ENCODE results near the gene ING3.
A peak's percentile ranks its signal among the peaks of the same experiment; 100 is the strongest.

The ING3 gene, protein sequence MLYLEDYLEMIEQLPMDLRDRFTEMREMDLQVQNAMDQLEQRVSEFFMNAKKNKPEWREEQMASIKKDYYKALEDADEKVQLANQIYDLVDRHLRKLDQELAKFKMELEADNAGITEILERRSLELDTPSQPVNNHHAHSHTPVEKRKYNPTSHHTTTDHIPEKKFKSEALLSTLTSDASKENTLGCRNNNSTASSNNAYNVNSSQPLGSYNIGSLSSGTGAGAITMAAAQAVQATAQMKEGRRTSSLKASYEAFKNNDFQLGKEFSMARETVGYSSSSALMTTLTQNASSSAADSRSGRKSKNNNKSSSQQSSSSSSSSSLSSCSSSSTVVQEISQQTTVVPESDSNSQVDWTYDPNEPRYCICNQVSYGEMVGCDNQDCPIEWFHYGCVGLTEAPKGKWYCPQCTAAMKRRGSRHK

DNA sequence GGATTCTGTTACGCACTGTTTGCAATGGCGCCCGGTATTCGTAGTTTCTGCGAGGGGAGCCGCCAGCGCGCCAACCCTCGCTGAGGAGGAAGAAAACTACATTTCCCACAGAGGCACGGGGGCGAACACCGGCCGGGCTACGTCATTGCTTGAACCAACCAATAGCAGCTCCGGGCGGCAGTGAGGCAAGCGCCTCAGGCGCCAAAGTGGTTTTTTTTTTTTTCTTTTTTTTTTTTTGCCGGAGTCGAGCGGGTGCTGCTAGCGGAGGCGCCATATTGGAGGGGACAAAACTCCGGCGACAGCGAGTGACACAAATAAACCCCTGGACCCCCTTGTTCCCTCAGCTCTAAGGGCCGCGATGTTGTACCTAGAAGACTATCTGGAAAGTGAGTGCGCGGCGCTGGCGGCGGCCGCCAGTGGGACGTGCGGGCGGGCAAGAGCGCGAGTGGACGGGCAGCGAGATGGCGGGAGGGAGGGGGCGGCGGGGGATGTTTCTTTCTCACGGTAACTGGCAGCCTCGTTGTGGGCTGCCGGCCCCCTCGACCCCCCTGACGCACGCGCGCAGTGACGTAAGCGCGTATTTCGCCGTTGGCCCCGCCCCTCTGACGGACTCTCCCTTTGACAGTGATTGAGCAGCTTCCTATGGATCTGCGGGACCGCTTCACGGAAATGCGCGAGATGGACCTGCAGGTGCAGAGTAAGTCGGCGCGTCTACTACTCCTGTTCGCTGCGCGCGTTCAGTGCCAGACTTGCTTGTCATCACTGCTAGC, at the start of gene ING3:
Gene ING3, plus strand, starts transcription at position 239 of the 770 bp plus-strand sequence. Its CDS starts 120 bp downstream, at position 359.
- Histone ChIP-seq H3K27ac (ENCODE audit: low read length) (no peak within 1 kb of the TSS), H3K36me3 (ENCODE audit: control insufficient read depth, insufficient read depth, low read length) (no peaks in the 10 kb centered on the region), H3K4me3 (ENCODE audit: low read length) (peak within 1 kb of the TSS; percentile 89; the same call in 1 of the 2 replicates), H3K9me3 (ENCODE audit: control insufficient read depth, insufficient read depth, low read length) (no peaks in the 10 kb centered on the region), H3K4me1 (ENCODE audit: control insufficient read depth, insufficient read depth, low read length) (no peaks in the 10 kb centered on the region), H3K27me3 (ENCODE audit: control insufficient read depth, insufficient read depth, low read length) (no peaks in the 10 kb centered on the region)
- WGBS (ENCODE audit: insufficient coverage, insufficient read length): no CpG with 5 or more reads among the region's 71 CpGs
- peak; percentile 84 for DNase-seq (ENCODE audit: low read depth, low spot score)

DNA sequence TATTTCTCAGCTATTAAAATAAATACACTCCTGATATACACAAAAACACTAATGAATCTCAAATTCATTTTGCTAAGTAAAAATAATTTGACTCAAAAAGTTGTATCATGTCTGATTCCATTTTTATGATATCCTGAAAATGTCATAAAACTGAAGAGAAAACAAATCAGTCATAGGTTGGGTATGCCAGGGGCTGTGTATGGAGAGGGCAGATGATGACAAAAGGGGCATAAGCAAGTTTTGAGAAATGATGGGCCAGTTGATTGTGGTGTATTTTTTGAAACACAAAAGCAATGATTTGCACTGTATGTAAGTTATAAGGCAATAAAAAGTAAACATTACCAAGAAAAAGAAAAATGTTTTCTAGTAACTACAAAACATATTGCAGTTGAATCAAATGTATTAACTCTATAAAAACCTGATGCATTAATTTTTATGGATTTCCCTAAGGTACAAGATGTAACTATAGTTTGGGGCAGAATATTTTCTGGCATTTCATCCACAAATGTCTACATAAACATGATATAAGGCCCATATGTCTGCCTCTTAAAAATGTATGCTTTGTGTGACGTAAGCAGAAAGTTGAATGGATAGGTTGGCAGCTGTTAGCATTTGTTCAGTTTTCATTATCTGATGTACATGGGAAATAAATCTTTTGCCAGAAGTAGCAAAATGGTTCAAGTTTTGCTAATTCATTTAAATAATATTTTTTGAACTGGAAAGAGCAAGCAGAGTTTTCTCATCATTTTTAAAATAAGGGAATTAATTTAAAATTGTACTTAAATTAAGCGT, 35.1 kb upstream of the ING3 start:
- no peak for DNase-seq (ENCODE audit: low read depth, low spot score)
- Histone ChIP-seq H3K36me3 (ENCODE audit: control insufficient read depth, insufficient read depth, low read length) (no peaks in the 10 kb centered on the region), H3K4me1 (ENCODE audit: control insufficient read depth, insufficient read depth, low read length) (no peaks in the 10 kb centered on the region), H3K27ac (ENCODE audit: low read length) (no peak overlapping the region), H3K9me3 (ENCODE audit: control insufficient read depth, insufficient read depth, low read length) (no peaks in the 10 kb centered on the region), H3K27me3 (ENCODE audit: control insufficient read depth, insufficient read depth, low read length) (no peaks in the 10 kb centered on the region), H3K4me3 (ENCODE audit: low read length) (no peak overlapping the region)
- WGBS (ENCODE audit: insufficient coverage, insufficient read length): no CpG with 5 or more reads among the region's 2 CpGs

DNA sequence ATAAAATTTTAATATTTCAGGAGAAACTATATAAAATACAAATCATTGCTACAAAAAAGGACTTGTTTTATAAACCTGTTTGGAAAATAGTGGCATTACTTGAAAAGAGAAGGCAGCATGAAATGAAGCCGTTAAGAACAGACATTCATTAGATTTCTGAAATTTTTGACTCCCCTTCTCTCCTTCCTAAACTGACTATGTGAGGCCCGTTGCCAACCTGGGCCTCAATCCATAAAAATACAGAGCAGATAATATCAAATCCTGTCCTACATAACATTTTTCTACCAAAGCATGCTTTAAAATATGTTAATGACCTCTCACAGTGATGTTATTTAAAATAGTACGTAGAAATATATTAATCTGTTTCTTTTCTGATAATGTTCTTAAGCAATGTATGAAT, 34.5 kb upstream of the ING3 start:
- Histone ChIP-seq H3K27me3 (ENCODE audit: control insufficient read depth, insufficient read depth, low read length) (no peaks in the 10 kb centered on the region), H3K36me3 (ENCODE audit: control insufficient read depth, insufficient read depth, low read length) (no peaks in the 10 kb centered on the region), H3K27ac (ENCODE audit: low read length) (no peak overlapping the region), H3K9me3 (ENCODE audit: control insufficient read depth, insufficient read depth, low read length) (no peaks in the 10 kb centered on the region), H3K4me3 (ENCODE audit: low read length) (no peak overlapping the region), H3K4me1 (ENCODE audit: control insufficient read depth, insufficient read depth, low read length) (no peaks in the 10 kb centered on the region)
- DNase-seq (ENCODE audit: low read depth, low spot score): no peak
- no CpG with 5 or more reads among the region's 3 CpGs for WGBS (ENCODE audit: insufficient coverage, insufficient read length)

DNA sequence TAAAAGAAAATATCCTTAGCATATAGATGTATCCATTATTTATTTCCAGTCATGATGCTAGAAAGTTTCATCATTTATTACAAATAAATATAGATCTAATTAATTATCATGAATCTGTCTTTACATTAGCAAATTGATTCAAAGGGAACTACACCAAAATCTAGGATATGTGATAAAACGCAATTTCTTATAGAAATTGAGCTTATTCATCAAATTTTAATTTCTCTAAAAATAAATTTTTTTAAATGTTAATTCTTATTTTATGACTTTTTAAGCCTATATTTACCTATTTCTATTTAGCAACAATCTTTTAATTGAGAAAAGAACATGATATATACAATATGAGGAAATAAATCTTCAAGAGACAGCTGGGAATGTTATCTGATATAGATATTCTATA, 34.0 kb upstream of the ING3 start:
- Histone ChIP-seq H3K9me3 (ENCODE audit: control insufficient read depth, insufficient read depth, low read length) (no peaks in the 10 kb centered on the region), H3K27ac (ENCODE audit: low read length) (no peak overlapping the region), H3K4me3 (ENCODE audit: low read length) (no peak overlapping the region), H3K36me3 (ENCODE audit: control insufficient read depth, insufficient read depth, low read length) (no peaks in the 10 kb centered on the region), H3K27me3 (ENCODE audit: control insufficient read depth, insufficient read depth, low read length) (no peaks in the 10 kb centered on the region), H3K4me1 (ENCODE audit: control insufficient read depth, insufficient read depth, low read length) (no peaks in the 10 kb centered on the region)
- no peak for DNase-seq (ENCODE audit: low read depth, low spot score)
- WGBS (ENCODE audit: insufficient coverage, insufficient read length): no CpG with 5 or more reads among the region's 1 CpG

DNA sequence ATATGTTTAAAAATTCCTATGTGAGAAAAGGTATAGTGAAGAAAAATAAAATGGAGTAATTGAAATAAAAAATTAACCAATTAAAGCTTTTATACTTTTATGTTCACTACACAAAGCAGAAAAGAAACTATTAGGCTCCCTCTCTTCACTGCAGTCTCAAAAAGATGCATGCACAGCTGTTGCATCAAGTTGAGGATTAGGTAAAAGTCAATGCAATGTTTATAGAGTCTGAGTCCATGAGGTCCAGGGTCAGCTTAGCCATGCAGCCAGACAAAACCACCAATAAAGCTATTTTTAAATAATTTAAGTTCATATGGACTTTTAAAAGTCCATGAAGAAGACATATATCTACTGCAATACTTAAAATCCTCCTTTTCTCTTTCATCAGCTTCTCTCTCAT, 31.1 kb upstream of the ING3 start:
- no peak for DNase-seq (ENCODE audit: low read depth, low spot score)
- H3K36me3 ChIP-seq (ENCODE audit: control insufficient read depth, insufficient read depth, low read length): no peaks in the 10 kb centered on the region
- H3K27me3 ChIP-seq (ENCODE audit: control insufficient read depth, insufficient read depth, low read length): no peaks in the 10 kb centered on the region
- no peak overlapping the region for H3K27ac ChIP-seq (ENCODE audit: low read length)
- no peaks in the 10 kb centered on the region for H3K9me3 ChIP-seq (ENCODE audit: control insufficient read depth, insufficient read depth, low read length)
- H3K4me1 ChIP-seq (ENCODE audit: control insufficient read depth, insufficient read depth, low read length): no peaks in the 10 kb centered on the region
- no peak overlapping the region for H3K4me3 ChIP-seq (ENCODE audit: low read length)

DNA sequence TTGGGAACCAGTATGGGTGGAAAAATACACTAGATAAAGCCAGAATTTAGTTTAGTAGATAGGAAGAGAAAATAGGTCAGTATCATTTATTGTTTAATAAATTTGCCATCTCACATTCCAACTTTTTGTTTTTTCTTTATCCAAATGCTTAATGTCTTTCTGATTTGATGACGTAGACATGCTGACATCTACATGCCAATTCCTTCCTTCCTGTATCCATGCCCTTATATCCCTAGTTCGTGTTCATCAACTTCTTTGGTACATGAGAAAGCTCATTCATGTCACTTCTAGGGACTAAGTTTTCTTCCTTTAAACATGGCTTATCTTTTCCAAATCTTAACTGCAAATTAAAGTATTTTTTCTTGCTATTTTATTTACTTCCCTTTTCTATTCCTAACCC, 30.5 kb upstream of the ING3 start:
- no peak for DNase-seq (ENCODE audit: low read depth, low spot score)
- Histone ChIP-seq H3K36me3 (ENCODE audit: control insufficient read depth, insufficient read depth, low read length) (no peaks in the 10 kb centered on the region), H3K27me3 (ENCODE audit: control insufficient read depth, insufficient read depth, low read length) (no peaks in the 10 kb centered on the region), H3K9me3 (ENCODE audit: control insufficient read depth, insufficient read depth, low read length) (no peaks in the 10 kb centered on the region), H3K27ac (ENCODE audit: low read length) (no peak overlapping the region), H3K4me3 (ENCODE audit: low read length) (no peak overlapping the region), H3K4me1 (ENCODE audit: control insufficient read depth, insufficient read depth, low read length) (no peaks in the 10 kb centered on the region)
- WGBS (ENCODE audit: insufficient coverage, insufficient read length): no CpG with 5 or more reads among the region's 2 CpGs

DNA sequence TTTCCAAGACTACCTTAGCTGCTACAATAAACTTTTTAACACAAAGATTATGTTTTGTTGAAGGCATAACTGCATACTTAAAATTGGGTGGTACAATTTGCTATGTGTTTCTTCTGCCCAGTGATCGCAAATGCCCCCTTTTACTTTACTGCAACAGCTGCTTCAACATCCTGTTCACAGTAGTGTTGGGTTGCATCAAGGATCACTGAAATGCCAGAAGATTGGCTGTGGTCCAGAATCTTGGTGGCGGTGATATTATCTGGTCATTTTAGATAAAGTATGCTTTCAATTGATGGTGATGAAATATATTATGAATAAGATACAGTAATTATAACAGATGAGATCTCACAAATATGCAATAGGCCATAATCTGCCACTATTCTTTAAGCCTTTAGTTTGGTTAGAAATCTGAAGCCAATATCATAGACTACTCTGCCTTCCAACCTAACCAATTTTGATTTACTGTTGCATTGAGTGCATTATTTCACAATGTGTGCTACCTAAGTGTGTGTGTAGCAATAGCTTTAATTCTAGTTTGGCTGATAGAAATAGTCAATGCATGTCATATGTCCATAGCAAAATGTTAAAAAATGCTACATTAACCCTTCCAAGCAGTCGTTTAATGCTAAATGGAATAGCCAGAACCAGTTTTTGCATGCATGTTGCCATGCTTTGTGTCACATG, 29.8 kb upstream of the ING3 start:
- Histone ChIP-seq H3K27me3 (ENCODE audit: control insufficient read depth, insufficient read depth, low read length) (no peaks in the 10 kb centered on the region), H3K27ac (ENCODE audit: low read length) (no peak overlapping the region), H3K4me3 (ENCODE audit: low read length) (no peak overlapping the region), H3K4me1 (ENCODE audit: control insufficient read depth, insufficient read depth, low read length) (no peaks in the 10 kb centered on the region), H3K36me3 (ENCODE audit: control insufficient read depth, insufficient read depth, low read length) (no peaks in the 10 kb centered on the region), H3K9me3 (ENCODE audit: control insufficient read depth, insufficient read depth, low read length) (no peaks in the 10 kb centered on the region)
- no CpG with 5 or more reads among the region's 3 CpGs for WGBS (ENCODE audit: insufficient coverage, insufficient read length)
- DNase-seq (ENCODE audit: low read depth, low spot score): no peak

DNA sequence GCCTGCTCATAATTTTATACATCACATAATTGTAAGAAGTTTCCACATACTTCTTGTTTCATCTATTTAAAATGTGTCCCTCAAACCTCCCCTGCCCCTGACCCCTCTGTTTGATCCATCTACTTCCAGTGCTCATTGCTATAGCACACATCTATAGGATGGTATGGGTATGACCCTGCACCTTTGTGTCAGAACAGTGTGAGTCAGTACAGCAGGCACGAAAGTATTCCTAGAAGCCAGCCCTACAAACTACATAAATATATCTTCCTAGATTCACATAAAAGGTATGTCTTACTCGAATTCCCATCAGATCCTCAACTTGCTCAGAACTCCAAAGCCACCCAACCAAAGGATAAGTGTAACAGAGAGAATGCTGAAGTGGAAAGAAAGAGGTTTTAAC, 25.7 kb upstream of the ING3 start:
- no peak for DNase-seq (ENCODE audit: low read depth, low spot score)
- H3K9me3 ChIP-seq (ENCODE audit: control insufficient read depth, insufficient read depth, low read length): no peaks in the 10 kb centered on the region
- no peaks in the 10 kb centered on the region for H3K36me3 ChIP-seq (ENCODE audit: control insufficient read depth, insufficient read depth, low read length)
- H3K4me1 ChIP-seq (ENCODE audit: control insufficient read depth, insufficient read depth, low read length): peaks cover 1% of the 10 kb centered on the region; the same call in 1 of the 2 replicates
- H3K27me3 ChIP-seq (ENCODE audit: control insufficient read depth, insufficient read depth, low read length): no peaks in the 10 kb centered on the region
- no peak overlapping the region for H3K27ac ChIP-seq (ENCODE audit: low read length)
- WGBS (ENCODE audit: insufficient coverage, insufficient read length): no CpG with 5 or more reads among the region's 2 CpGs
- no peak overlapping the region for H3K4me3 ChIP-seq (ENCODE audit: low read length)

DNA sequence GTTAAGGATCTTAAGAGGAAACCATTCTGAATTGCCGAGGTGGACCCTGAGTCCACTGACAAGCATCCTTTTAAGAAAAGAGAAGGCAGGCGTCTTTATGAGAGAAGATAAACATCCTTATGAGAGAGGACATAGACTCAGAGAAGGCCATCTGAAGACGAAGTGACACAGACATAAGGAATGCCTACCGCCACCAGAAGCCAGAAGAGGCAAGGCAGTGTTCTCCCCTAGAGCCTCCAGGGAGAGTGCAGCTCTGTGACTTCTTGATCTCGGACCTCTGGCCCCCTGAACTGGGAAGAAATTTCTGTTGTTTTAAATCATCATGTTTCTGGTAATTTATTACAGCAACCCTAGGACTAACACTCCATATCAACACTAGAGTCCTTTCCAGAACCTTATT, 25.2 kb upstream of the ING3 start:
- no peaks in the 10 kb centered on the region for H3K36me3 ChIP-seq (ENCODE audit: control insufficient read depth, insufficient read depth, low read length)
- peaks cover 1% of the 10 kb centered on the region; the same call in 1 of the 2 replicates for H3K4me1 ChIP-seq (ENCODE audit: control insufficient read depth, insufficient read depth, low read length)
- no CpG with 5 or more reads among the region's 5 CpGs for WGBS (ENCODE audit: insufficient coverage, insufficient read length)
- DNase-seq (ENCODE audit: low read depth, low spot score): no peak
- H3K27ac ChIP-seq (ENCODE audit: low read length): no peak overlapping the region
- no peaks in the 10 kb centered on the region for H3K27me3 ChIP-seq (ENCODE audit: control insufficient read depth, insufficient read depth, low read length)
- no peaks in the 10 kb centered on the region for H3K9me3 ChIP-seq (ENCODE audit: control insufficient read depth, insufficient read depth, low read length)
- H3K4me3 ChIP-seq (ENCODE audit: low read length): no peak overlapping the region

DNA sequence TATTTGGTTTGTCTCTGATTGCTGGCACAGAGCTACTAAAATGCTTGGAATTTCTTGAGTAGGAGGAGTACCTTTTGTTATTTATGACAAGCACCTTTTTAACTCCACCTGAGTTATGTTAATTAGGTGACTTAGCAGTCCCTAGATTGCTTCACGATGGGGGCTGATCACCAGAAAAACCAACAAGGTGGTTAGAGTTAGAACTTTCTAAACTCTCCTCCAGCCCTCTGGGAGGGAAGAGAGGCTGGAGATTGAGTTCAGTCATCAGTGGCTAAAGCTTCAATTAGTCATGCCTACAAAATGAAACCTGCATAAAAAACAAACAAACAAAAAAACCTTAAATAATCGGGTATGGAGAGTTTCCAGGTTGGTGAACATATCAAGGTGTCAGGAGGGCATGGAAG, 23.6 kb upstream of the ING3 start:
- WGBS (ENCODE audit: insufficient coverage, insufficient read length): no CpG with 5 or more reads among the region's 2 CpGs
- Histone ChIP-seq H3K27ac (ENCODE audit: low read length) (no peak overlapping the region), H3K4me3 (ENCODE audit: low read length) (no peak overlapping the region), H3K36me3 (ENCODE audit: control insufficient read depth, insufficient read depth, low read length) (no peaks in the 10 kb centered on the region), H3K4me1 (ENCODE audit: control insufficient read depth, insufficient read depth, low read length) (peaks cover 1% of the 10 kb centered on the region; the same call in 1 of the 2 replicates), H3K27me3 (ENCODE audit: control insufficient read depth, insufficient read depth, low read length) (no peaks in the 10 kb centered on the region), H3K9me3 (ENCODE audit: control insufficient read depth, insufficient read depth, low read length) (no peaks in the 10 kb centered on the region)
- no peak for DNase-seq (ENCODE audit: low read depth, low spot score)
